Activated naive CD8-positive, alpha-beta T cell treated with anti-CD3 and anti-CD28 coated beads for 36 hours (primary cell): ENCODE data around the gene BMP10. TPM values are rescaled to one million over a fixed set of nuclear protein-coding genes. Genes with fewer than 3 reads are reported as not detected.

Experiments
- DNase-seq: peaks from one replicate; pipeline ENCODE4 v3.0.0; 2021
- H3K27ac Mint-ChIP-seq: one replicate; pipeline ENCODE4 v1.8.0; 2022; ENCODE audit warnings: mild to moderate bottlenecking, moderate library complexity, mixed read lengths
- H3K27me3 Mint-ChIP-seq: one replicate; pipeline ENCODE4 v1.8.0; 2022; ENCODE audit warnings: mild to moderate bottlenecking, mixed read lengths
- H3K36me3 Mint-ChIP-seq: one replicate; pipeline ENCODE4 v1.8.0; 2021; ENCODE audit warnings: mild to moderate bottlenecking, mixed read lengths
- H3K4me1 Mint-ChIP-seq: one replicate; pipeline ENCODE4 v1.8.0; 2021; ENCODE audit warnings: mixed read lengths
- H3K4me3 Mint-ChIP-seq: one replicate; pipeline ENCODE4 v1.8.0; 2022; ENCODE audit warnings: mild to moderate bottlenecking, moderate library complexity, mixed read lengths
- H3K9me3 Mint-ChIP-seq: one replicate; pipeline ENCODE4 v1.8.0; 2022; ENCODE audit warnings: mixed read lengths
- total RNA-seq, 2 experiments: library from RNA; stranded (reverse); gene quantifications; one replicate each; pipeline ENCODE4 v1.2.3, GENCODE V29; 2021

The BMP10 gene
- total RNA-seq, 2 experiments from 2014 or later: not detected

- Mint-ChIP-seq H3K27ac (peak overlapping the region; percentile 84), H3K27me3 (no peaks in the 10 kb centered on the region), H3K9me3 (no peaks in the 10 kb centered on the region), H3K4me1 (peaks cover 56% of the 10 kb centered on the region), H3K36me3 (peaks cover 23% of the 10 kb centered on the region), H3K4me3 (peak overlapping the region; percentile 63)
- peak; percentile 57 for DNase-seq
Observed at GRCh38 chr2:68828887-68829708, 42.1 kb downstream of the BMP10 start.

- Mint-ChIP-seq H3K4me1 (peaks cover 50% of the 10 kb centered on the region), H3K4me3 (no peak overlapping the region), H3K9me3 (no peaks in the 10 kb centered on the region), H3K36me3 (peaks cover 33% of the 10 kb centered on the region), H3K27me3 (no peaks in the 10 kb centered on the region), H3K27ac (peak overlapping the region; percentile 84)
- no peak for DNase-seq
Observed at GRCh38 chr2:68827666-68828065, 43.5 kb downstream of the BMP10 start.

GRCh38 chr2:68825866-68826265, 45.3 kb downstream of the BMP10 start:
- H3K4me3 Mint-ChIP-seq: no peak overlapping the region
- H3K36me3 Mint-ChIP-seq: peaks cover 40% of the 10 kb centered on the region
- no peak for DNase-seq
- no peak overlapping the region for H3K27ac Mint-ChIP-seq
- H3K27me3 Mint-ChIP-seq: no peaks in the 10 kb centered on the region
- peaks cover 43% of the 10 kb centered on the region for H3K4me1 Mint-ChIP-seq
- H3K9me3 Mint-ChIP-seq: no peaks in the 10 kb centered on the region

GRCh38 chr2:68824831-68825230, 46.4 kb downstream of the BMP10 start:
- H3K36me3 Mint-ChIP-seq: peaks cover 42% of the 10 kb centered on the region
- no peaks in the 10 kb centered on the region for H3K9me3 Mint-ChIP-seq
- H3K27me3 Mint-ChIP-seq: no peaks in the 10 kb centered on the region
- no peak overlapping the region for H3K4me3 Mint-ChIP-seq
- H3K27ac Mint-ChIP-seq: peak overlapping the region; percentile 10
- no peak for DNase-seq
- H3K4me1 Mint-ChIP-seq: peaks cover 39% of the 10 kb centered on the region

GRCh38 chr2:68822207-68822872, 48.9 kb downstream of the BMP10 start:
- Mint-ChIP-seq H3K4me3 (no peak overlapping the region), H3K9me3 (no peaks in the 10 kb centered on the region), H3K27me3 (no peaks in the 10 kb centered on the region), H3K4me1 (peaks cover 20% of the 10 kb centered on the region), H3K27ac (peak overlapping the region; percentile 72), H3K36me3 (peaks cover 41% of the 10 kb centered on the region)
- DNase-seq: no peak

GRCh38 chr2:68819556-68819955, 51.6 kb downstream of the BMP10 start:
- Mint-ChIP-seq H3K4me1 (peaks cover 20% of the 10 kb centered on the region), H3K9me3 (no peaks in the 10 kb centered on the region), H3K27me3 (no peaks in the 10 kb centered on the region), H3K27ac (peak overlapping the region; percentile 30), H3K4me3 (no peak overlapping the region), H3K36me3 (peaks cover 32% of the 10 kb centered on the region)
- DNase-seq: no peak

- Mint-ChIP-seq H3K4me3 (no peak overlapping the region), H3K27me3 (no peaks in the 10 kb centered on the region), H3K36me3 (peaks cover 18% of the 10 kb centered on the region), H3K9me3 (no peaks in the 10 kb centered on the region), H3K27ac (peak overlapping the region; percentile 26), H3K4me1 (peaks cover 15% of the 10 kb centered on the region)
- DNase-seq: no peak
Observed at GRCh38 chr2:68817306-68817705, 53.9 kb downstream of the BMP10 start.

Other genes with a start within 250 kb of the BMP10 start
- under 1 TPM; 0.52 to 0.60 TPM for gene PROKR1, start 227.8 kb downstream of the BMP10 start, total RNA-seq
- gene ARHGAP25, start 136.6 kb downstream of the BMP10 start, total RNA-seq: 10 to 100 TPM; 47.4 to 51.0 TPM
- not detected for gene GKN2, start 81.5 kb upstream of the BMP10 start, total RNA-seq
- gene GKN1, start 103.2 kb upstream of the BMP10 start, total RNA-seq: not detected
- 1 to 10 TPM in 1 of 2 experiments, under 1 TPM in 1; 0.91 to 1.1 TPM for gene ANTXR1, start 141.8 kb upstream of the BMP10 start, total RNA-seq